ENCODE data around the gene ERICH4.

- TF ChIP-seq, protein P1, sequence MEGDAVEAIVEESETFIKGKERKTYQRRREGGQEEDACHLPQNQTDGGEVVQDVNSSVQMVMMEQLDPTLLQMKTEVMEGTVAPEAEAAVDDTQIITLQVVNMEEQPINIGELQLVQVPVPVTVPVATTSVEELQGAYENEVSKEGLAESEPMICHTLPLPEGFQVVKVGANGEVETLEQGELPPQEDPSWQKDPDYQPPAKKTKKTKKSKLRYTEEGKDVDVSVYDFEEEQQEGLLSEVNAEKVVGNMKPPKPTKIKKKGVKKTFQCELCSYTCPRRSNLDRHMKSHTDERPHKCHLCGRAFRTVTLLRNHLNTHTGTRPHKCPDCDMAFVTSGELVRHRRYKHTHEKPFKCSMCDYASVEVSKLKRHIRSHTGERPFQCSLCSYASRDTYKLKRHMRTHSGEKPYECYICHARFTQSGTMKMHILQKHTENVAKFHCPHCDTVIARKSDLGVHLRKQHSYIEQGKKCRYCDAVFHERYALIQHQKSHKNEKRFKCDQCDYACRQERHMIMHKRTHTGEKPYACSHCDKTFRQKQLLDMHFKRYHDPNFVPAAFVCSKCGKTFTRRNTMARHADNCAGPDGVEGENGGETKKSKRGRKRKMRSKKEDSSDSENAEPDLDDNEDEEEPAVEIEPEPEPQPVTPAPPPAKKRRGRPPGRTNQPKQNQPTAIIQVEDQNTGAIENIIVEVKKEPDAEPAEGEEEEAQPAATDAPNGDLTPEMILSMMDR (IDR thresholded peaks at IDR 0.05), result no peak
- no peak for TF ChIP-seq POLR2A (IDR thresholded peaks at IDR 0.05)
These were observed 18.4 kb upstream of the ERICH4 start for GRCh38 chr19:41424335-41425173.
